Upper lobe of left lung (tissue), 6 donors: ENCODE data around the gene MED8. TPM values are rescaled to one million over a fixed set of nuclear protein-coding genes. Genes with fewer than 3 reads are reported as not detected.

Source experiments
- ATAC-seq, 2 donors: fragments of 200-7000 bp; cut with Tn5 transposase; one replicate each; pipeline ENCODE4 v1.9.1; 2022; ENCODE audit warnings: mild to moderate bottlenecking in 2 of 2, moderate library complexity in 2 of 2; ENCODE audit not compliant: low FRiP score in 2 of 2
- DNase-seq, 2 donors: peaks; one replicate each; pipeline ENCODE4 v3.0.0-alpha.2; 2019 to 2020
- H3K27ac ChIP-seq, 4 donors: fragments of 200-600 bp; sonication (generic); one replicate each; pipeline ENCODE4 v1.5.1; 2016 to 2019
- H3K27me3 ChIP-seq, 4 donors: fragments of 200-600 bp; sonication (generic); one replicate each; pipeline ENCODE4 v1.5.1; 2017 to 2019
- H3K36me3 ChIP-seq, 4 donors: fragments of 200-600 bp; sonication (generic); one replicate each; pipeline ENCODE4 v1.5.1; 2016 to 2019
- H3K4me1 ChIP-seq, 4 donors: fragments of 200-600 bp; sonication (generic); one replicate each; pipeline ENCODE4 v1.5.1; 2018 to 2019
- H3K4me3 ChIP-seq, 4 donors: fragments of 200-600 bp; sonication (generic); one replicate each; pipeline ENCODE4 v1.5.1; 2017 to 2019; ENCODE audit warnings: mild to moderate bottlenecking in 2 of 4, moderate library complexity in 1 of 4
- H3K9me3 ChIP-seq, 4 donors: fragments of 200-600 bp; sonication (generic); one replicate each; pipeline ENCODE4 v1.5.1; 2018 to 2019
- CTCF ChIP-seq, 6 experiments: fragments of 450-650 bp in 4 of 6; fragments of 200-600 bp in 2 of 6; sonication (generic) in 2 of 6; IDR thresholded peaks; one replicate each; pipeline ENCODE4 v1.5.1; 2016 to 2019; ENCODE audit warnings: antibody characterized with exemption in 6 of 6
- EP300 ChIP-seq, 4 donors: sonication (generic); formaldehyde crosslinking; IDR thresholded peaks; one replicate each; pipeline ENCODE4 v1.5.1; 2017; ENCODE audit warnings: antibody characterized with exemption in 4 of 4, control low read depth in 2 of 4
- POLR2A ChIP-seq, 4 donors: fragments of 450-650 bp; IDR thresholded peaks; one replicate each; pipeline ENCODE4 v1.5.1; 2016 to 2017; ENCODE audit warnings: antibody characterized with exemption in 4 of 4, mild to moderate bottlenecking in 2 of 4
- POLR2AphosphoS5 ChIP-seq, 2 donors: sonication (generic); formaldehyde crosslinking; IDR thresholded peaks; one replicate each; pipeline ENCODE4 v1.5.1; 2017; ENCODE audit warnings: antibody characterized with exemption in 2 of 2
- WGBS, 2 donors: methylation state at CpG; one replicate each; pipeline ENCODE4 v1.1.5; 2017 to 2018; 5-methylcytosine and 5-hydroxymethylcytosine counted together
- total RNA-seq, 6 donors: library from RNA; depleted of rRNA in 4 of 6; stranded (reverse); fragments of >200 nt in 4 of 6; gene quantifications; one replicate each; pipeline versions ENCODE4 v1.1.0 to v1.2.1, GENCODE V29; 2016 to 2021
- donor health status: DM: no; HTN: no; CAD: no; lungs with moderate emphysema.
- donor health status: DM: no; HTN: yes; CAD: no; lungs with severe emphysema.

MED8 gene
- total RNA-seq, 6 donors from 2014 or later: 13.8 to 59.7 (median 38.4) TPM

GRCh38 chr1:43354936-43355335 is 34.7 kb downstream of the MED8 start:
- H3K27me3 ChIP-seq: no peaks in the 10 kb centered on the region
- TF ChIP-seq POLR2A (IDR thresholded peaks at IDR 0.05) (no peak), POLR2AphosphoS5 (IDR thresholded peaks at IDR 0.05) (no peak), EP300 (IDR thresholded peaks at IDR 0.05) (no peak), CTCF (IDR thresholded peaks at IDR 0.05) (no peak)
- 91 to 100% methylated on average over 2 of the region's 2 CpGs for WGBS, 2 donors
- H3K9me3 ChIP-seq: no peaks in the 10 kb centered on the region
- ATAC-seq (no peak), DNase-seq (no peak)
- H3K4me3 ChIP-seq: no peak overlapping the region
- peaks cover 0 to under 1% (median 0%) of the 10 kb centered on the region in 4 donors for H3K36me3 ChIP-seq
- H3K27ac ChIP-seq: no peak overlapping the region
- peaks cover 13 to 20% (median 14%) of the 10 kb centered on the region in 4 donors for H3K4me1 ChIP-seq

- no peak for ATAC-seq
- Histone ChIP-seq H3K4me1 (peaks cover 14 to 20% (median 18%) of the 10 kb centered on the region in 4 donors), H3K36me3 (no peaks in the 10 kb centered on the region), H3K9me3 (no peaks in the 10 kb centered on the region), H3K27me3 (no peaks in the 10 kb centered on the region), H3K4me3 (no peak overlapping the region), H3K27ac (no peak overlapping the region)
- WGBS, 2 donors: 80 to 88% methylated on average over 2 of the region's 2 CpGs
- DNase-seq: no peak
- no peak for TF ChIP-seq EP300 (IDR thresholded peaks at IDR 0.05)
- no peak for TF ChIP-seq POLR2A (IDR thresholded peaks at IDR 0.05)
- no peak for TF ChIP-seq CTCF (IDR thresholded peaks at IDR 0.05)
- no peak for TF ChIP-seq POLR2AphosphoS5 (IDR thresholded peaks at IDR 0.05)
Measured at GRCh38 chr1:43354471-43354870, 35.1 kb downstream of the MED8 start.

DNA sequence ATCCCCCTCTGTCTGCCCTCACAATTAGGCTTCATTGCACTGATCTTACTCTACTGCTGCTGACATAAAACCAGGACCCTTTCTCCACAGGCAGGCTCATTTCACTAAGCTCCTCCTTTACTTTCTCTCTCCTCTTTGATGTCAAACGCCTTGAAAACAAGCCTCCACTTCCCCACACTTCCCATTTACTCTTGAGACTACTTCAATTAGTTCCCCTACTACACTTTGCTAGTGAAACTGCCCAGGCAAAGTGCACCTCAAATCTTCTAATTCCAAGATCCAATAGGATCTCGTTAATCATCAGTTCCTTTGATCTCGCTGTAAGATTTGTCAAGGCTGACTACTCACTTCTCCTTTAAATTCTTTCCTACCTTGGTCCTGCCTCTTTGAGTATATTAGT is 36.7 kb downstream of the MED8 start:
- no peaks in the 10 kb centered on the region for H3K36me3 ChIP-seq
- H3K4me3 ChIP-seq: no peak overlapping the region
- H3K27ac ChIP-seq: no peak overlapping the region
- no peaks in the 10 kb centered on the region for H3K27me3 ChIP-seq
- WGBS, 2 donors: 40 to 57% methylated on average over 3 of the region's 3 CpGs
- peaks cover 8 to 25% (median 12%) of the 10 kb centered on the region in 4 donors for H3K4me1 ChIP-seq
- no peak for DNase-seq
- ATAC-seq: no peak
- H3K9me3 ChIP-seq: no peaks in the 10 kb centered on the region
- no peak for TF ChIP-seq POLR2AphosphoS5 (IDR thresholded peaks at IDR 0.05)
- no peak for TF ChIP-seq EP300 (IDR thresholded peaks at IDR 0.05)
- no peak for TF ChIP-seq CTCF (IDR thresholded peaks at IDR 0.05)
- TF ChIP-seq POLR2A (IDR thresholded peaks at IDR 0.05): no peak

GRCh38 chr1:43352351-43352705 is 37.3 kb downstream of the MED8 start:
- H3K36me3 ChIP-seq: no peaks in the 10 kb centered on the region
- 100% methylated on average over 2 of the region's 2 CpGs for WGBS, 2 donors
- no peak overlapping the region for H3K27ac ChIP-seq
- no peak overlapping the region for H3K4me3 ChIP-seq
- DNase-seq (no peak), ATAC-seq (no peak)
- TF ChIP-seq CTCF (IDR thresholded peaks at IDR 0.05) (no peak), POLR2AphosphoS5 (IDR thresholded peaks at IDR 0.05) (no peak), EP300 (IDR thresholded peaks at IDR 0.05) (no peak), POLR2A (IDR thresholded peaks at IDR 0.05) (no peak)
- H3K27me3 ChIP-seq: no peaks in the 10 kb centered on the region
- H3K9me3 ChIP-seq: no peaks in the 10 kb centered on the region
- peaks cover 3 to 20% (median 7%) of the 10 kb centered on the region in 4 donors for H3K4me1 ChIP-seq
